SU-DHL-6 (cell line): ENCODE results near the gene ELL2.

ENCODE experiments used
- H2AFZ ChIP-seq: fragments of 200-600 bp; sonication (generic); 2 replicates; pipeline ENCODE4 v1.6.1; 2014; ENCODE audit warnings: low read depth, mild to moderate bottlenecking, moderate library complexity, mixed read lengths, antibody characterized with exemption, low read length; ENCODE audit not compliant: severe bottlenecking
- H3F3A ChIP-seq: fragments of 200-600 bp; shearing (Covaris generic); 2 replicates; pipeline ENCODE4 v1.6.0; 2016; ENCODE audit warnings: antibody characterized with exemption, mild to moderate bottlenecking; ENCODE audit not compliant: insufficient read depth
- H3K27ac ChIP-seq: fragments of 200-600 bp; sonication (generic); 2 replicates; pipeline ENCODE4 v1.5.1; 2016; ENCODE audit warnings: low read depth, mild to moderate bottlenecking, low read length, moderate library complexity, mixed read lengths
- H3K27me3 ChIP-seq: fragments of 200-600 bp; sonication (generic), shearing (Covaris generic); 2 replicates; pipeline ENCODE4 v1.6.0; 2014; ENCODE audit warnings: mild to moderate bottlenecking, low read length
- H3K36me3 ChIP-seq: fragments of 200-600 bp; sonication (generic); 2 replicates; pipeline ENCODE4 v1.6.1; 2014; ENCODE audit warnings: mild to moderate bottlenecking, low read length, mixed read lengths
- H3K4me2 ChIP-seq: fragments of 300-600, 200-600 bp; shearing (Covaris generic), sonication (generic); 2 replicates; pipeline ENCODE4 v1.6.0; 2014; ENCODE audit warnings: low read length, low read depth, mild to moderate bottlenecking; ENCODE audit not compliant: poor library complexity, severe bottlenecking
- H3K4me3 ChIP-seq: fragments of 200-600 bp; sonication (generic); 2 replicates; pipeline ENCODE4 v1.5.1; 2014; ENCODE audit warnings: antibody characterized with exemption, low read length, mild to moderate bottlenecking, mixed read lengths; ENCODE audit not compliant: insufficient read depth, poor library complexity, severe bottlenecking
- H3K79me2 ChIP-seq: fragments of 200-600 bp; sonication (generic); 2 replicates; pipeline ENCODE4 v1.6.1; 2014; ENCODE audit warnings: mild to moderate bottlenecking, low read length, moderate library complexity; ENCODE audit not compliant: insufficient read depth
- H3K9ac ChIP-seq: fragments of 200-600 bp; sonication (generic); 2 replicates; pipeline ENCODE4 v1.7.0; 2014; ENCODE audit warnings: mild to moderate bottlenecking, low read length
- H3K9me2 ChIP-seq: fragments of 200-600 bp; sonication (generic); replicated peaks from 2 replicates; pipeline ENCODE4 v1.6.1; 2014; ENCODE audit warnings: low read length; ENCODE audit not compliant: insufficient read depth
- H3K9me3 ChIP-seq: fragments of 200-600 bp; sonication (generic); 2 replicates; pipeline ENCODE4 v1.6.1; 2014; ENCODE audit warnings: low read length, mixed read lengths; ENCODE audit not compliant: insufficient read depth
- H4K20me1 ChIP-seq: fragments of 200-600 bp; sonication (generic); 2 replicates; pipeline ENCODE4 v1.6.1; 2014; ENCODE audit warnings: low read depth, mild to moderate bottlenecking, antibody characterized with exemption, low read length, moderate library complexity, mixed read lengths
- CTCF ChIP-seq: fragments of 200-600 bp; sonication (generic); IDR thresholded peaks from one replicate; pipeline ENCODE4 v1.5.1; 2017; ENCODE audit warnings: antibody characterized with exemption, mild to moderate bottlenecking, low read length, moderate library complexity; ENCODE audit not compliant: insufficient read depth, poor library complexity, severe bottlenecking
- EZH2phosphoT487 ChIP-seq: fragments of 200-600 bp; sonication (generic), shearing (Covaris generic); conservative IDR thresholded peaks from 2 replicates; pipeline ENCODE4 v1.6.1; 2018; ENCODE audit warnings: mild to moderate bottlenecking, antibody characterized with exemption, low read length, moderate library complexity, mixed read lengths

ELL2 gene

GRCh38 chr5:95940758-95941682 is 20.6 kb downstream of the ELL2 start:
- no peak overlapping the region for H3K4me2 ChIP-seq
- no peak for TF ChIP-seq CTCF
- no peak for TF ChIP-seq EZH2phosphoT487
- no peak overlapping the region for H3K4me3 ChIP-seq
- H3K9me3 ChIP-seq = no peaks in the 10 kb centered on the region
- no peak overlapping the region for H2AFZ ChIP-seq
- no peak overlapping the region for H3K27ac ChIP-seq
- no peaks in the 10 kb centered on the region for H3K79me2 ChIP-seq
- no peak overlapping the region for H3K9ac ChIP-seq
- H3K9me2 ChIP-seq = no peaks in the 10 kb centered on the region
- no peaks in the 10 kb centered on the region for H3K27me3 ChIP-seq
- no peaks in the 10 kb centered on the region for H3F3A ChIP-seq
- H3K36me3 ChIP-seq = no peaks in the 10 kb centered on the region
- H4K20me1 ChIP-seq = no peaks in the 10 kb centered on the region

- Histone ChIP-seq H3K9me3 (no peaks in the 10 kb centered on the region), H3K9ac (no peak overlapping the region), H2AFZ (no peak overlapping the region), H3F3A (no peaks in the 10 kb centered on the region), H3K27me3 (no peaks in the 10 kb centered on the region), H3K79me2 (no peaks in the 10 kb centered on the region), H3K4me3 (no peak overlapping the region), H3K27ac (no peak overlapping the region), H4K20me1 (no peaks in the 10 kb centered on the region), H3K36me3 (no peaks in the 10 kb centered on the region), H3K9me2 (no peaks in the 10 kb centered on the region), H3K4me2 (no peak overlapping the region)
- TF ChIP-seq CTCF (no peak), EZH2phosphoT487 (no peak)
Measured at GRCh38 chr5:95939465-95939864, 22.2 kb downstream of the ELL2 start.

- Histone ChIP-seq H3K9me3 (no peaks in the 10 kb centered on the region), H4K20me1 (no peaks in the 10 kb centered on the region; the same call in 1 of the 2 replicates)
Measured at GRCh38 chr5:95938766-95939165, 22.9 kb downstream of the ELL2 start.

More at GRCh38 chr5:95938766-95939165, 22.9 kb downstream of the ELL2 start:
- Histone ChIP-seq H3K9ac (no peak overlapping the region), H3K27me3 (no peaks in the 10 kb centered on the region), H3K79me2 (no peaks in the 10 kb centered on the region), H3F3A (no peaks in the 10 kb centered on the region), H3K4me2 (no peak overlapping the region), H3K36me3 (no peaks in the 10 kb centered on the region), H3K9me2 (no peaks in the 10 kb centered on the region), H3K27ac (no peak overlapping the region), H3K4me3 (no peak overlapping the region), H2AFZ (no peak overlapping the region)
- TF ChIP-seq CTCF (no peak), EZH2phosphoT487 (no peak)
